Measurements from ENCODE around the gene PLOD1. TPM values are rescaled to one million over a fixed set of nuclear protein-coding genes. Genes with fewer than 3 reads are reported as not detected.

The PLOD1 gene
- total RNA-seq, 1 experiment from 2014 or later: 64.1 TPM

- Histone ChIP-seq H3F3A (ENCODE audit: insufficient read depth, low read depth) (no peaks in the 10 kb centered on the region), H3K4me2 (no peak overlapping the region), H3K27ac (no peak overlapping the region), H2AFZ (no peak overlapping the region), H4K20me1 (ENCODE audit: insufficient read depth) (no peaks in the 10 kb centered on the region), H3K4me3 (no peak overlapping the region), H3K79me2 (ENCODE audit: low read depth) (peaks cover 8% of the 10 kb centered on the region), H3K36me3 (ENCODE audit: low read depth) (no peaks in the 10 kb centered on the region), H3K27me3 (ENCODE audit: insufficient read depth, low read depth) (no peaks in the 10 kb centered on the region), H3K9me3 (ENCODE audit: insufficient read depth, low read depth) (no peaks in the 10 kb centered on the region), H3K4me1 (replicated peaks; ENCODE audit: insufficient read depth) (no peaks in the 10 kb centered on the region), H3K9me2 (ENCODE audit: insufficient read depth) (no peaks in the 10 kb centered on the region)
- no TSS peak for BruUV-seq (replicated peaks)
- POLR2A ChIA-PET (ENCODE audit: unreplicated experiment): interaction anchor here (0.9 to 1.6 kb wide), 2 partner anchors 9 to 10 kb away, joined by 9 to 24 read pairs; no protein-coding TSS in a partner anchor
- DNase-seq: peak in 1 of 2 experiments; percentile 50
- TF ChIP-seq EZH2 (IDR thresholded peaks at IDR 0.05; ENCODE audit: low read depth) (no peak), CTCF (conservative IDR thresholded peaks at IDR 0.05) (no peak)
- intact Hi-C loops (cut with micrococcal nuclease; ENCODE audit: unreplicated experiment): no loop called here
- CTCF ChIA-PET: no interaction called here
Observed at GRCh38 chr1:11918799-11919519, 15.6 kb upstream of the PLOD1 start.

- Histone ChIP-seq H3K4me1 (replicated peaks; ENCODE audit: insufficient read depth) (peaks cover 4% of the 10 kb centered on the region; the same call in 1 of the 2 replicates), H3K4me2 (no peak overlapping the region), H4K20me1 (ENCODE audit: insufficient read depth) (peaks cover 4% of the 10 kb centered on the region; the same call in 1 of the 2 replicates), H3K79me2 (ENCODE audit: low read depth) (peaks cover 14% of the 10 kb centered on the region), H3F3A (ENCODE audit: insufficient read depth, low read depth) (no peaks in the 10 kb centered on the region), H3K36me3 (ENCODE audit: low read depth) (no peaks in the 10 kb centered on the region), H3K9me3 (ENCODE audit: insufficient read depth, low read depth) (no peaks in the 10 kb centered on the region), H3K27ac (no peak overlapping the region), H3K4me3 (no peak overlapping the region), H3K27me3 (ENCODE audit: insufficient read depth, low read depth) (no peaks in the 10 kb centered on the region), H2AFZ (no peak overlapping the region), H3K9me2 (ENCODE audit: insufficient read depth) (no peaks in the 10 kb centered on the region)
- no TSS peak for BruUV-seq (replicated peaks)
- DNase-seq: no peak
- intact Hi-C loops (cut with micrococcal nuclease; ENCODE audit: unreplicated experiment): no loop called here
- no peak for TF ChIP-seq EZH2 (IDR thresholded peaks at IDR 0.05; ENCODE audit: low read depth)
- no peak for TF ChIP-seq CTCF (conservative IDR thresholded peaks at IDR 0.05)
- ChIA-PET POLR2A (ENCODE audit: unreplicated experiment) (interaction anchor here (0.9 to 1.6 kb wide), 2 partner anchors 10 to 11 kb away, joined by 9 to 24 read pairs; no protein-coding TSS in a partner anchor), CTCF (no interaction called here)
Observed at GRCh38 chr1:11919621-11920020, 14.9 kb upstream of the PLOD1 start.

- no TSS peak for BruUV-seq (replicated peaks)
- Histone ChIP-seq H3K36me3 (ENCODE audit: low read depth) (no peaks in the 10 kb centered on the region), H3K4me1 (replicated peaks; ENCODE audit: insufficient read depth) (peaks cover 7% of the 10 kb centered on the region; the same call in 1 of the 2 replicates), H3K79me2 (ENCODE audit: low read depth) (peaks cover 20% of the 10 kb centered on the region), H3K9me3 (ENCODE audit: insufficient read depth, low read depth) (no peaks in the 10 kb centered on the region), H3K4me3 (no peak overlapping the region), H4K20me1 (ENCODE audit: insufficient read depth) (peaks cover 9% of the 10 kb centered on the region; the same call in 1 of the 2 replicates), H3F3A (ENCODE audit: insufficient read depth, low read depth) (no peaks in the 10 kb centered on the region), H3K4me2 (no peak overlapping the region), H3K27me3 (ENCODE audit: insufficient read depth, low read depth) (no peaks in the 10 kb centered on the region), H2AFZ (no peak overlapping the region), H3K9me2 (ENCODE audit: insufficient read depth) (no peaks in the 10 kb centered on the region), H3K27ac (no peak overlapping the region)
- TF ChIP-seq CTCF (conservative IDR thresholded peaks at IDR 0.05): no peak
- TF ChIP-seq EZH2 (IDR thresholded peaks at IDR 0.05; ENCODE audit: low read depth): no peak
- ChIA-PET POLR2A (ENCODE audit: unreplicated experiment) (no interaction called here), CTCF (no interaction called here)
- DNase-seq: no peak
- intact Hi-C loops (cut with micrococcal nuclease; ENCODE audit: unreplicated experiment): no loop called here
Observed at GRCh38 chr1:11920239-11920903, 14.1 kb upstream of the PLOD1 start.
